ENCODE results near the gene WHRN. TPM values are rescaled to one million over a fixed set of nuclear protein-coding genes. Genes with fewer than 3 reads are reported as not detected.

WHRN gene
- total and polyA plus RNA-seq, 2 donors from 2014 or later: 4.4 to 14.8 TPM

DNA sequence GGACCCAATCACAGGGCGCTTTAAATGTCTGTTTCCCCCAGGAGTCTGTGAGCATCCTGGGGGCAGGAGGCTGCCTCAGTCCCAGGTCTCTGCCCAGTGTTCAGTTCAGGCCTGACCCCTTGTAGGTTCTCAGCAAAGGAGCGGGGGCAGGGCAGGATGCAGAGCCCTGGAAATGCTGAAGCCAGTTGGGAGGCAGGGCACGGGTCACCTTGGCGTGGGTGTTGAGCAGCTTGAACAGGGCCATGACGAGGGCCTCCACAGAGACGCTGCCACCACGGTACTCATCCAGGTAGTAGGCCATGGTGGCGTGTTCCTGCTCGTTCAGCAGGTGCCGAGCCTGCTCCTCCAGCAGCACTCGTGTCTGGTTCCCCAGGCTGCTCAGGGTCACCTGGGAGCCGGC is 81.1 kb downstream of the WHRN start:
- no peak overlapping the region for H3K4me3 ChIP-seq (ENCODE audit: low read length in 3 of 3)
- no peaks in the 10 kb centered on the region for H3K9me3 ChIP-seq (ENCODE audit: control insufficient read depth in 2 of 3, insufficient read depth in 1 of 3, low read length in 3 of 3)
- no peak for FAIRE-seq
- no peak for DNase-seq
- H3K36me3 ChIP-seq (ENCODE audit: control insufficient read depth in 2 of 3, insufficient read depth in 3 of 3, low read length in 3 of 3): no peaks in the 10 kb centered on the region
- no peak overlapping the region for H3K9ac ChIP-seq (ENCODE audit: low read length in 3 of 3)
- no peaks in the 10 kb centered on the region for H3K27me3 ChIP-seq (ENCODE audit: control insufficient read depth, insufficient read depth, low read length)
- TF ChIP-seq, protein P1, sequence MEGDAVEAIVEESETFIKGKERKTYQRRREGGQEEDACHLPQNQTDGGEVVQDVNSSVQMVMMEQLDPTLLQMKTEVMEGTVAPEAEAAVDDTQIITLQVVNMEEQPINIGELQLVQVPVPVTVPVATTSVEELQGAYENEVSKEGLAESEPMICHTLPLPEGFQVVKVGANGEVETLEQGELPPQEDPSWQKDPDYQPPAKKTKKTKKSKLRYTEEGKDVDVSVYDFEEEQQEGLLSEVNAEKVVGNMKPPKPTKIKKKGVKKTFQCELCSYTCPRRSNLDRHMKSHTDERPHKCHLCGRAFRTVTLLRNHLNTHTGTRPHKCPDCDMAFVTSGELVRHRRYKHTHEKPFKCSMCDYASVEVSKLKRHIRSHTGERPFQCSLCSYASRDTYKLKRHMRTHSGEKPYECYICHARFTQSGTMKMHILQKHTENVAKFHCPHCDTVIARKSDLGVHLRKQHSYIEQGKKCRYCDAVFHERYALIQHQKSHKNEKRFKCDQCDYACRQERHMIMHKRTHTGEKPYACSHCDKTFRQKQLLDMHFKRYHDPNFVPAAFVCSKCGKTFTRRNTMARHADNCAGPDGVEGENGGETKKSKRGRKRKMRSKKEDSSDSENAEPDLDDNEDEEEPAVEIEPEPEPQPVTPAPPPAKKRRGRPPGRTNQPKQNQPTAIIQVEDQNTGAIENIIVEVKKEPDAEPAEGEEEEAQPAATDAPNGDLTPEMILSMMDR (IDR thresholded peaks at IDR 0.05; ENCODE audit: borderline replicate concordance, extremely low read depth, insufficient read depth): no peak
- intact Hi-C loops (cut with DNase I): no loop called here
- H3K4me1 ChIP-seq (ENCODE audit: control insufficient read depth in 2 of 3, insufficient read depth in 2 of 3, low read depth in 1 of 3, low read length in 3 of 3): no peaks in the 10 kb centered on the region
- no peak overlapping the region for H3K27ac ChIP-seq (ENCODE audit: low read depth in 2 of 2, low read length in 2 of 2)

DNA sequence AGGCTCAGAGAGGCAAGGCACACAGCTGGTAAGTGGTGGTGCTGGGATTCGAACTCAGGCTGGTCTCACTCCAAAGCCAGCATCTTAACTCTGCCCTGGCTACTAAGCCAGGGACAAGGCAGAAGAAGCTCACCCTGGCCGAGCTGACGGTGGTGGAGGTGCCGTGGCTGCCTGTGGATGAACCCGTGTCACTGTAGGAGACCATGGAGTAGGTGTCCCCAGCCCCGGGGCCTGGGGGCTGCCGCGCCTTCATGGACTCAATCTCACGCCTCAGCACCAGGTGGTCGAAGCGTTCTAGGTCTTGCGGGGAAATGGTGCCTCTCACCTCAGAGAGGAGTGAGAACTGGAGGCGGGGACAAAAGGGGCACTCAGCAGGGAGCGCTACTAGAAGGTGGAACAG is 82.1 kb downstream of the WHRN start:
- DNase-seq (no peak), FAIRE-seq (no peak)
- intact Hi-C loops (cut with DNase I): no loop called here
- H3K27me3 ChIP-seq (ENCODE audit: control insufficient read depth, insufficient read depth, low read length): no peaks in the 10 kb centered on the region
- H3K4me3 ChIP-seq (ENCODE audit: low read length in 3 of 3): no peak overlapping the region
- no peaks in the 10 kb centered on the region for H3K4me1 ChIP-seq (ENCODE audit: control insufficient read depth in 2 of 3, insufficient read depth in 2 of 3, low read depth in 1 of 3, low read length in 3 of 3)
- H3K36me3 ChIP-seq (ENCODE audit: control insufficient read depth in 2 of 3, insufficient read depth in 3 of 3, low read length in 3 of 3): no peaks in the 10 kb centered on the region
- no peaks in the 10 kb centered on the region for H3K9me3 ChIP-seq (ENCODE audit: control insufficient read depth in 2 of 3, insufficient read depth in 1 of 3, low read length in 3 of 3)
- H3K9ac ChIP-seq (ENCODE audit: low read length in 3 of 3): no peak overlapping the region
- TF ChIP-seq, protein P1 (IDR thresholded peaks at IDR 0.05; ENCODE audit: borderline replicate concordance, extremely low read depth, insufficient read depth): no peak
- H3K27ac ChIP-seq (ENCODE audit: low read depth in 2 of 2, low read length in 2 of 2): no peak overlapping the region

DNA sequence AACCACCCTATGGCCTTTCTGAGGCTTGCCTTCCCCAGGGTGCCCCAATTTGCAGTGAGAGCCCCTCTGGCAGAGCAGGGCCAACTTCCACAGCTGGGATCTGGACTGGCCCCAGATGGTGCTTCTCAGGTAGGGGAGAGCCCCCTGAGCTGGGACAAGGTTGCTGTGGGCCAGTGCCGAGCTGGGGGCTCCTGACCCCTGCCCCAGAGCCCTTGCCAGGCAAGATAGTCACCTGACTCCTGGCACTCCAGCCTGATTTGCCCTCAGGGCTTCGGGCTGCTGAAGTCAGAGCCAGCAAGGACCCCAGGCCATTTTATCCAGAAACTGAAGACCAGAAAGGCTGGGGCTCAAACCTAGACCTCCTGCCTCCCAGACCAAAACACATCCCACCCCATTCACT is 84.1 kb downstream of the WHRN start:
- no peaks in the 10 kb centered on the region for H3K27me3 ChIP-seq (ENCODE audit: control insufficient read depth, insufficient read depth, low read length)

More for the DNA sequence above, 84.1 kb downstream of the WHRN start:
- FAIRE-seq (no peak), DNase-seq (no peak)
- no peaks in the 10 kb centered on the region for H3K4me1 ChIP-seq (ENCODE audit: control insufficient read depth in 2 of 3, insufficient read depth in 2 of 3, low read depth in 1 of 3, low read length in 3 of 3)
- H3K27ac ChIP-seq (ENCODE audit: low read depth in 2 of 2, low read length in 2 of 2): no peak overlapping the region
- no peaks in the 10 kb centered on the region for H3K9me3 ChIP-seq (ENCODE audit: control insufficient read depth in 2 of 3, insufficient read depth in 1 of 3, low read length in 3 of 3)
- H3K36me3 ChIP-seq (ENCODE audit: control insufficient read depth in 2 of 3, insufficient read depth in 3 of 3, low read length in 3 of 3): no peaks in the 10 kb centered on the region
- no peak overlapping the region for H3K4me3 ChIP-seq (ENCODE audit: low read length in 3 of 3)
- TF ChIP-seq, protein P1 (IDR thresholded peaks at IDR 0.05; ENCODE audit: borderline replicate concordance, extremely low read depth, insufficient read depth): no peak
- intact Hi-C loops (cut with DNase I): no loop called here
- H3K9ac ChIP-seq (ENCODE audit: low read length in 3 of 3): no peak overlapping the region

Measured in kidney (tissue), 14 donors.